H9 (cell line): ENCODE data around the gene MMP2. TPM values are rescaled to one million over a fixed set of nuclear protein-coding genes. Genes with fewer than 3 reads are reported as not detected.

Experiments
- DNase-seq: peaks from one replicate; pipeline ENCODE4 v3.0.0-alpha.2; 2017
- H2AFZ ChIP-seq: one replicate; pipeline ENCODE4 v1.6.1; 2013; ENCODE audit warnings: mild to moderate bottlenecking, low read length, control low read depth, moderate library complexity
- H2AK5ac ChIP-seq: 2 replicates; pipeline ENCODE4 v1.6.1; 2013; ENCODE audit warnings: low read length, control low read depth, mixed read lengths; ENCODE audit not compliant: insufficient read length
- H2BK120ac ChIP-seq: one replicate; pipeline ENCODE4 v1.6.1; 2013; ENCODE audit warnings: low read depth, mild to moderate bottlenecking, low read length, control low read depth, inconsistent platforms; ENCODE audit not compliant: poor library complexity, severe bottlenecking
- H2BK12ac ChIP-seq: 2 replicates; pipeline ENCODE4 v1.6.1; 2013; ENCODE audit warnings: low read length, control low read depth, mixed read lengths, low read depth; ENCODE audit not compliant: insufficient read length
- H2BK15ac ChIP-seq: 2 replicates; pipeline ENCODE4 v1.6.1; 2013; ENCODE audit warnings: low read depth, low read length, control low read depth
- H2BK20ac ChIP-seq: one replicate; pipeline ENCODE4 v1.6.1; 2013; ENCODE audit warnings: low read depth, mild to moderate bottlenecking, low read length, control low read depth, inconsistent platforms; ENCODE audit not compliant: poor library complexity, severe bottlenecking
- H2BK5ac ChIP-seq: 2 replicates; pipeline ENCODE4 v1.6.1; 2013; ENCODE audit warnings: low read length, control low read depth, mixed read lengths; ENCODE audit not compliant: insufficient read length
- H3K14ac ChIP-seq: 2 replicates; pipeline ENCODE4 v1.6.1; 2013; ENCODE audit warnings: low read length, control low read depth; ENCODE audit not compliant: insufficient read depth
- H3K18ac ChIP-seq: 2 replicates; pipeline ENCODE4 v1.6.1; 2013; ENCODE audit warnings: low read depth, mild to moderate bottlenecking, mixed read lengths, low read length, control low read depth; ENCODE audit not compliant: insufficient read length
- H3K23ac ChIP-seq: 2 replicates; pipeline ENCODE4 v1.6.1; 2013; ENCODE audit warnings: low read length, control low read depth, mixed read lengths, low read depth; ENCODE audit not compliant: insufficient read length
- H3K23me2 ChIP-seq: 2 replicates; pipeline ENCODE4 v1.6.1; 2013; ENCODE audit warnings: low read depth, mild to moderate bottlenecking, mixed read lengths, low read length, control low read depth; ENCODE audit not compliant: insufficient read length, poor library complexity, severe bottlenecking
- H3K27ac ChIP-seq: 2 replicates; pipeline ENCODE4 v1.5.1; 2013; ENCODE audit warnings: low read length, control low read depth, mixed read lengths, low read depth; ENCODE audit not compliant: insufficient read length
- H3K27me3 ChIP-seq: 2 replicates; pipeline ENCODE4 v1.6.1; 2013; ENCODE audit warnings: low read length, control low read depth, inconsistent platforms; ENCODE audit not compliant: insufficient read depth
- H3K4ac ChIP-seq: 2 replicates; pipeline ENCODE4 v1.6.1; 2013; ENCODE audit warnings: low read depth, mild to moderate bottlenecking, control low read depth, inconsistent platforms, low read length, moderate library complexity
- H3K4me1 ChIP-seq: 2 replicates; pipeline ENCODE4 v1.6.1; 2013; ENCODE audit warnings: low read length, control low read depth, inconsistent platforms; ENCODE audit not compliant: insufficient read depth
- H3K4me2 ChIP-seq: 2 replicates; pipeline ENCODE4 v1.6.1; 2013; ENCODE audit warnings: low read length, control low read depth, mixed read lengths; ENCODE audit not compliant: insufficient read length, insufficient read depth
- H3K56ac ChIP-seq: 2 replicates; pipeline ENCODE4 v1.6.1; 2013; ENCODE audit warnings: low read depth, mild to moderate bottlenecking, mixed read lengths, low read length, control low read depth; ENCODE audit not compliant: insufficient read length
- H3K79me1 ChIP-seq: 2 replicates; pipeline ENCODE4 v1.6.1; 2013; ENCODE audit warnings: low read depth, mild to moderate bottlenecking, moderate library complexity, low read length, control low read depth, inconsistent platforms; ENCODE audit not compliant: insufficient read depth, poor library complexity, severe bottlenecking
- H3K79me2 ChIP-seq: 2 replicates; pipeline ENCODE4 v1.6.1; 2013; ENCODE audit warnings: low read length, control low read depth, inconsistent platforms; ENCODE audit not compliant: insufficient read depth
- H3K9ac ChIP-seq: 2 replicates; pipeline ENCODE4 v1.6.1; 2013; ENCODE audit warnings: low read length, control low read depth, mixed read lengths; ENCODE audit not compliant: insufficient read length; ENCODE audit errors: extremely low read depth
- H3K9me3 ChIP-seq: one replicate; pipeline ENCODE4 v1.6.1; 2013; ENCODE audit warnings: low read depth, low read length, inconsistent platforms; ENCODE audit not compliant: control insufficient read depth
- H3T11ph ChIP-seq: one replicate; pipeline ENCODE4 v1.6.1; 2013; ENCODE audit warnings: mild to moderate bottlenecking, low read length, control low read depth, inconsistent platforms
- H4K20me1 ChIP-seq: one replicate; pipeline ENCODE4 v1.6.1; 2013; ENCODE audit not compliant: control insufficient read depth, insufficient read length, insufficient read depth
- H4K5ac ChIP-seq: 2 replicates; pipeline ENCODE4 v1.6.1; 2013; ENCODE audit warnings: low read depth, mild to moderate bottlenecking, mixed read lengths, low read length, control low read depth; ENCODE audit not compliant: insufficient read length
- H4K8ac ChIP-seq: replicated peaks from 2 replicates; pipeline ENCODE4 v1.6.1; 2013; ENCODE audit warnings: low read length, control low read depth, mixed read lengths, low read depth; ENCODE audit not compliant: insufficient read length
- H4K91ac ChIP-seq: 2 replicates; pipeline ENCODE4 v1.6.1; 2013; ENCODE audit warnings: low read depth, mild to moderate bottlenecking, moderate library complexity, mixed read lengths, low read length, control low read depth; ENCODE audit not compliant: insufficient read length
- H3K27ac Mint-ChIP-seq, 3 experiments: 2 replicates in 2 of 3; 3 replicates in 1 of 3; pipeline ENCODE4 v1.8.0; 2020 to 2021; ENCODE audit warnings: mixed read lengths in 3 of 3, mild to moderate bottlenecking in 1 of 3, moderate library complexity in 1 of 3
- H3K27me3 Mint-ChIP-seq: 2 replicates; pipeline ENCODE4 v1.8.0; 2021; ENCODE audit warnings: low read depth, mild to moderate bottlenecking, moderate library complexity, mixed read lengths
- H3K36me3 Mint-ChIP-seq, 3 experiments: 2 replicates in 2 of 3; 3 replicates in 1 of 3; pipeline ENCODE4 v1.8.0; 2020 to 2021; ENCODE audit warnings: low read depth in 3 of 3, mixed read lengths in 3 of 3; ENCODE audit not compliant: insufficient read depth in 1 of 3
- H3K4me1 Mint-ChIP-seq, 2 experiments: 2 replicates each; pipeline ENCODE4 v1.8.0; 2020; ENCODE audit warnings: mixed read lengths in 2 of 2
- H3K4me3 Mint-ChIP-seq, 2 experiments: 2 replicates in 1 of 2; 3 replicates in 1 of 2; pipeline ENCODE4 v1.8.0; 2020 to 2021; ENCODE audit warnings: mild to moderate bottlenecking in 2 of 2, mixed read lengths in 2 of 2, moderate library complexity in 1 of 2
- H3K9me3 Mint-ChIP-seq, 2 experiments: 2 replicates in 1 of 2; 3 replicates in 1 of 2; pipeline ENCODE4 v1.8.0; 2020; ENCODE audit warnings: mild to moderate bottlenecking in 2 of 2, mixed read lengths in 2 of 2, moderate library complexity in 1 of 2
- WGBS: extraction: QIAGEN DNeasy Blood & Tissue Kit; methylation state at CpG from one replicate; pipeline ENCODE4 v1.1.7; 2013; ENCODE audit warnings: missing lambda C conversion rate, low lambda C conversion rate, mixed read lengths; ENCODE audit not compliant: insufficient read length; ENCODE audit errors: extremely low coverage; 5-methylcytosine and 5-hydroxymethylcytosine counted together
- total RNA-seq: library from RNA; stranded (reverse); gene quantifications from 2 replicates; pipeline ENCODE4 v1.2.1, GENCODE V29; 2021
- TF ChIP-seq, protein P1 (sequence below): fragments of 200-600 bp; sonication (generic); conservative IDR thresholded peaks from 3 replicates; pipeline ENCODE4 v1.8.0; 2021; ENCODE audit warnings: antibody characterized with exemption, mild to moderate bottlenecking

Gene MMP2
- total RNA-seq, 1 experiment from 2014 or later = 23.1 TPM

DNA sequence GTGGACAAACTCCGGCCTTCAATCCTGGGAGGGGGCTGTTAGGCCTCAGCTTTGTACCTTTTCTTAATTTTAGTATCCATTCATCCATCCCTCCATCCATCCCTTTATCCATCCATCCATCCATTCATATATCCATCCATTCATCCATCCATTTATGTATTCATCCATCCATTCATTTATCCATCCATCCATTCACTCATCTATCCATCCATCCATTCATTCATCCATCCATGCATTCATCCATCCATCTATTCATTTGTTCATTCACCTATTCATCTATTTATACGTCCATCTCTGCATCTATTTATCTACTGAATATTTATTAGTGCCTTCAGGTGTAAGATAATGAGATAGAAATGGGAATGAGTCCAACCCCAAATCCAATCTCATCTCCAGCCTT is 26.0 kb upstream of the MMP2 start:
- DNase-seq = no peak
- WGBS = no CpG with 5 or more reads among the region's 2 CpGs

More for the DNA sequence above, 26.0 kb upstream of the MMP2 start:
- no peaks in the 10 kb centered on the region for H3K9me3 ChIP-seq
- Mint-ChIP-seq H3K36me3 (no peaks in the 10 kb centered on the region), H3K4me3 (no peak overlapping the region), H3K9me3 (peaks cover 0 to 6% of the 10 kb centered on the region in 2 experiments; a peak in 3 of 5 replicates), H3K27me3 (peaks cover 1% of the 10 kb centered on the region; the same call in 1 of the 2 replicates), H3K4me1 (0 out of 4 replicates have a peak, but pooled peaks cover 0 to 2% of the 10 kb centered on the region in 2 experiments), H3K27ac (no peak overlapping the region)
- H3K18ac ChIP-seq = no peak overlapping the region
- TF ChIP-seq, protein P1, sequence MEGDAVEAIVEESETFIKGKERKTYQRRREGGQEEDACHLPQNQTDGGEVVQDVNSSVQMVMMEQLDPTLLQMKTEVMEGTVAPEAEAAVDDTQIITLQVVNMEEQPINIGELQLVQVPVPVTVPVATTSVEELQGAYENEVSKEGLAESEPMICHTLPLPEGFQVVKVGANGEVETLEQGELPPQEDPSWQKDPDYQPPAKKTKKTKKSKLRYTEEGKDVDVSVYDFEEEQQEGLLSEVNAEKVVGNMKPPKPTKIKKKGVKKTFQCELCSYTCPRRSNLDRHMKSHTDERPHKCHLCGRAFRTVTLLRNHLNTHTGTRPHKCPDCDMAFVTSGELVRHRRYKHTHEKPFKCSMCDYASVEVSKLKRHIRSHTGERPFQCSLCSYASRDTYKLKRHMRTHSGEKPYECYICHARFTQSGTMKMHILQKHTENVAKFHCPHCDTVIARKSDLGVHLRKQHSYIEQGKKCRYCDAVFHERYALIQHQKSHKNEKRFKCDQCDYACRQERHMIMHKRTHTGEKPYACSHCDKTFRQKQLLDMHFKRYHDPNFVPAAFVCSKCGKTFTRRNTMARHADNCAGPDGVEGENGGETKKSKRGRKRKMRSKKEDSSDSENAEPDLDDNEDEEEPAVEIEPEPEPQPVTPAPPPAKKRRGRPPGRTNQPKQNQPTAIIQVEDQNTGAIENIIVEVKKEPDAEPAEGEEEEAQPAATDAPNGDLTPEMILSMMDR = no peak
- no peaks in the 10 kb centered on the region for H4K20me1 ChIP-seq
- H2BK15ac ChIP-seq = no peak overlapping the region
- no peak overlapping the region for H3K4me2 ChIP-seq
- no peaks in the 10 kb centered on the region for H3K4me1 ChIP-seq
- no peak overlapping the region for H3K9ac ChIP-seq
- no peaks in the 10 kb centered on the region for H3K23me2 ChIP-seq
- no peak overlapping the region for H3K56ac ChIP-seq
- no peak overlapping the region for H4K5ac ChIP-seq
- H2AK5ac ChIP-seq = no peak overlapping the region
- H3K14ac ChIP-seq = no peak overlapping the region
- H2BK5ac ChIP-seq = no peak overlapping the region
- H2BK120ac ChIP-seq = no peak overlapping the region
- no peak overlapping the region for H3K27ac ChIP-seq
- H3K79me2 ChIP-seq = no peaks in the 10 kb centered on the region
- no peaks in the 10 kb centered on the region for H3K27me3 ChIP-seq
- H3T11ph ChIP-seq = no peak overlapping the region
- H3K79me1 ChIP-seq = no peaks in the 10 kb centered on the region
- H4K91ac ChIP-seq = no peak overlapping the region
- no peak overlapping the region for H2BK12ac ChIP-seq
- H2BK20ac ChIP-seq = no peak overlapping the region
- no peak overlapping the region for H3K4ac ChIP-seq
- H2AFZ ChIP-seq = no peak overlapping the region
- no peak overlapping the region for H4K8ac ChIP-seq
- H3K23ac ChIP-seq = no peak overlapping the region
